GM13976 (cell line): ENCODE data around the gene SLC39A11.

Experiments used
- DNase-seq: peaks from one replicate; pipeline ENCODE4 v3.0.0; 2012; ENCODE audit warnings: low spot score
- in situ Hi-C: fragments of 300-500 bp; cut with MboI; formaldehyde crosslinking; loops from one replicate; pipeline ENCODE4 v1.12.0; 2022; ENCODE audit warnings: low sequenced_read_pairs, mixed read lengths, inconsistent platforms; ENCODE audit not compliant: unreplicated experiment
- TF ChIP-seq, protein P1 (sequence below): IDR thresholded peaks from 2 replicates; pipeline ENCODE4 v1.5.1; 2012; ENCODE audit warnings: borderline replicate concordance, mild to moderate bottlenecking; ENCODE audit not compliant: insufficient read depth; ENCODE audit errors: extremely low read depth, missing control alignments, control extremely low read depth

The SLC39A11 gene

DNA sequence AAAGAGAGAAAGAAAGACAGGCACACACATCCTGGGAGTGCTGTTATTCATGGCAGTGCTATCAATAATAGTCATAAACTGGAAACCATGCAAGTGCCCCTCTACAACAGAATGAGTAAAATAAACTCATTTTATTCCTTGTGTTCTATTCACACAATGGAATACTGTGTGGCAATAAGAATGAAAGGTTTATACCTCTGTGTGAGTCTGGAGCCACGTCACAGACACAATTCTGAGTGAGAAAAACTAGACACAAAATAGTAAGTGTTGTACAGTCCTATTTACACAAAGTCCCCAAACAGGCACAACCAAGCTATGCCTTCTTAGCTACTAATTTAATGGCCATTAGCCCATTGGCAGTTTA lies 429.7 kb downstream of the SLC39A11 start:
- TF ChIP-seq, protein P1, sequence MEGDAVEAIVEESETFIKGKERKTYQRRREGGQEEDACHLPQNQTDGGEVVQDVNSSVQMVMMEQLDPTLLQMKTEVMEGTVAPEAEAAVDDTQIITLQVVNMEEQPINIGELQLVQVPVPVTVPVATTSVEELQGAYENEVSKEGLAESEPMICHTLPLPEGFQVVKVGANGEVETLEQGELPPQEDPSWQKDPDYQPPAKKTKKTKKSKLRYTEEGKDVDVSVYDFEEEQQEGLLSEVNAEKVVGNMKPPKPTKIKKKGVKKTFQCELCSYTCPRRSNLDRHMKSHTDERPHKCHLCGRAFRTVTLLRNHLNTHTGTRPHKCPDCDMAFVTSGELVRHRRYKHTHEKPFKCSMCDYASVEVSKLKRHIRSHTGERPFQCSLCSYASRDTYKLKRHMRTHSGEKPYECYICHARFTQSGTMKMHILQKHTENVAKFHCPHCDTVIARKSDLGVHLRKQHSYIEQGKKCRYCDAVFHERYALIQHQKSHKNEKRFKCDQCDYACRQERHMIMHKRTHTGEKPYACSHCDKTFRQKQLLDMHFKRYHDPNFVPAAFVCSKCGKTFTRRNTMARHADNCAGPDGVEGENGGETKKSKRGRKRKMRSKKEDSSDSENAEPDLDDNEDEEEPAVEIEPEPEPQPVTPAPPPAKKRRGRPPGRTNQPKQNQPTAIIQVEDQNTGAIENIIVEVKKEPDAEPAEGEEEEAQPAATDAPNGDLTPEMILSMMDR: no peak
- no peak for DNase-seq
- in situ Hi-C loops: no loop called here

DNA sequence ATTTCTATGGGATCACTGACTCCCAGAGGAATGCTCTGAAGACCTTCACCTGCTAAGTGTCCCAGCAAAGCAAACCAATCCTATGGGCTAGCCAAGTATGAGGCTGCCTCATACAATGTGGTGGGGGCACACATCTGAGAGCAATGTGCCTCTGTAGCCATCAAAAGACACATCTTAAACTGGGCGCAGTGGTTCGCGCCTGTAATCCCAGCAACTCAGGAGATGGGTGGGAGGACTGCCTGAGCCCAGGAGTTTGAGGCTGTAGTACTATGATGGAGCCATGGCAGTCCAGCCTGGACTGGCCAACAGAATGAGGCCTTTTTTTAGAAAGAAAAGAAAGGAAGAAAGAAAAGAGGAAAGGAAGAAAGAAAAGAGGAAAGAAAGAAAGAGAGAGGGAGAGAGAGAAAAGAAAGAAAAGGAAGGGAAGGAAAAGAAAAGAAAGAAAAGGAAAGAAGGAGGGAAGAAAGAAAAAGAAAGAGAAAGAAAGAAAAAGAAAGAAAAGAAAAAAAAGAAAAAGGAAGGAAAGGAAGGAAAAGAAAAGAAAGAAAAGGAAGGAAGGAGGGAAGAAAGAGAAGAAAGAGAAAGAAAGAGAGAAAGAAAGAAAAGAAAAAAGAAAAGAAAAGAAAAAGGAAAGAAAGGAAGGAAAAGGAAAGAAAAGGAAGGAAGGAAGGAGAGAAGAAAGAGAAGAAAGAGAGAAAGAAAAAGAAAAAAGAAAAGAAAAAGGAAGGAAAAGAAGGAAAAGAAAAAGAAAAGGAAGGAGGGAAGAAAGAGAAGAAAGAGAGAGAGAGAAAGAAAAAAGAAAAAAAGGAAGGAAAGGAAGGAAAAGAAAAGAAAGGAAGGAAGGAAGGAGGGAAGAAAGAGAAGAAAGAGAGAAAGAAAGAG lies 430.3 kb downstream of the SLC39A11 start:
- TF ChIP-seq, protein P1: no peak
- no peak for DNase-seq
- in situ Hi-C loops: no loop called here

DNA sequence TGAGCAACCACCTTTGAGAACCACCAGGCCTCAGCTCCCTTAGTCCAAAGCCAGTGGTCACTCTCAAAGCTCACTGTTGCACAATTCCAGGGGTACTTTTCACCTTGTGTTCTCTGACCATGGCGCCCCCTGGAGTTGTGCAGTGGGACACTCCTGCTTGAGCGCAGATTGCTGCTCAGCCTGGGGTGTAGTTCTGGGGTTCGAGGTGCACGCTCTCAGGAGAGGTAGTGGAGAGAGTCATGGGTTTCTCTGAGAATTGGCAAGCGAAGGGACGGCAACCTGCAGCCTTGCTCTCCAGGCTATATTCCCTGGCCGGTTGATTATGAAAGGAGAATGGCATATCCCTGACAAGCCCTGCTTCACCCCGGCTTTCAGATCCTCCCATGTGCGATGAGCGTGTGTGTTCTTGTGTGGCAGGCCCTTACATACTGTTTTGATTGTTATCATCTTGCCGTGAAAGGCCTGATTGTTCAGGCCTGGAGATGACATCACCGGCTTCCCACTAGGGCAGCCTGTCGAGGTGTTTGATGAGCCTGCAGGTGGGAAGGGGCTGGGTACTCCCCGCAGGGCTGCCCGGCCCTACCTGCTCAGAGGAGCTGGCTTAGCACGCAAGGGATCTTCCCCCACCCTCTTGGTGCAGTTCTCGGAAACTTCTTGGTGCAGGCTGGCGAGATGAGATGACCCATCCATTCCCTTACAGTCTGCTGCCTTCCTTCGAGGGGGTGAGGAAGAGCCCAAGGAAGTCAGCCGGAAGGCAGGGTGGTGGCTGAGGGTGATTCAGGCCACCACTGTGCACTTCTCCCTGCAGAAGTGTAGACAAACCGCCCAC lies 431.2 kb downstream of the SLC39A11 start:
- TF ChIP-seq, protein P1: no peak
- DNase-seq: no peak
- in situ Hi-C loops: no loop called here

DNA sequence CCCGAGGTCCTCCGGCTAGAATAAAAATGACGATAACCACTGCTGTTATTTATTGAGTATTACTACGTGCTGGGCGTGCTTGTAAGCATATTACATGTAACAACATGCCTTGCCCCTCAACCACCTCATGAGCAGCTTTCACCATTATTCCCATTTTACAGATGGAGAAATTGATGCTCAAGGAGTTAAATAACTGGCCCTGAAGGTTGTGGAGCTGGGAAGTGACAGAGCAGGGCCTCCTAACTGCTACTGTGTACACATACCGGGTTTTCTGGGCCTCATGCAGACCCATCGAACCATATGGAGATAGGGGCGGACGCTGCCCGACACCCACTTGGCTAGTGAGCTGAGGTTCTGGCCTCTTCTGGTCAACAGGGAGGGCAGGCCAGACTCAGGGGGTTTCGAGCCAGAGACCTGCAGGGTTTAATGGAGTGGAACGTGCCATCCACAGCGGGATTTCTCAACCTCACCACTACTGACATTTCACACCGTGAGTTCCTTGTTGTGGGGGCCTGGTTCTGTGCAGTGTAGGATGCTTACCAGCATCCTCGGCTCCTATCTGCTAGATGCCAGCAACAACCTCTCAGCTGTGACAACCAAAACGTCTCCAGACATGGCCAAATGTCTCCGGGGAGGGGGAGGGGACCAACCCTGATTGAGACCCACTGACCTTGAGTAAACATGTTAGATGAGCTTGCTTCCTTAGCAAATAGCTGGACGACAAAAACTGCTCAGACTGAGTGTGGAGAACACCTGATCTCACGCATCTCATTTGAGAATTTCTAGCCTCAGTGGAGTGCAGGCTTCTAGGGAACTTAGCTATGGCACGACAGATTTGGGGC lies 432.0 kb downstream of the SLC39A11 start:
- TF ChIP-seq, protein P1: no peak
- in situ Hi-C loops: no loop called here
- DNase-seq: no peak

DNA sequence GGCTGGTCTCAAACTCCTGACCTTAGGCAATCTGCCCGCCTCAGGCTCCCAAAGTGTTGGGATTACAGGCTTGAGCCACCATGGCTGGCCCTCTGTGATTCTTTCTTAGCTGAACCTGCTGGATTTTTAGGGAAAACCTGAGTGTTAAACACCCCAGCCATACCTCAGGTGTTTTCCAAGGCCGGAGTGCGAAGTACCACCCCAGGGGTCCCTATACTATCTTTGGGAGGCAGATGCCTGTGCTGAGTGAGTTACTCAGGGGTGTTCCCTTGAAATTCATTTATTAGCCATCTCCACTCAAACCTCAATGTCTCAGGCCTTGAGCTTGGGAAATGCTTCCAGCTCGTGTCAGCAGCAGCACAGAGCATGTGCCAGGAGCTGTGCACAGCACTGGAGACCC lies 432.7 kb downstream of the SLC39A11 start:
- TF ChIP-seq, protein P1: no peak
- in situ Hi-C loops: no loop called here

DNA sequence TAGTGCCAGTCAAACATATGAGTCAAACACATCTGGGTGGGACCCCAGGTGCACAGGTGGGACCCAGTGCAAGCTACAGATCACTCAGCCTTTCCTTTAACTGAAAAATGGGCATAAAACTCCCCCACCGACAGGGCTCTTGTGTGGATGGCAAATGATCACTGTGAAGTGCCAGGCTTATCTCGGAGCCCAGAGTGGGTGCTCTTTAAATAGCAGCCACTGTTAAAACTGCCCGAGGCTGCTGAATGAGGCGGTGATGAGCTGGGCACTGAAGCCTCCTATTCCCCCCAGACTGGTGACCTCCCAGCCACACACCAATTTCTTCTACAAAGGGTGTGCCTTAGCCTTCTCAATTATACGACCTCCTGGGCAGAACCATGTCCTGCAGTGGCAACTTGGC lies 433.8 kb downstream of the SLC39A11 start:
- TF ChIP-seq, protein P1: no peak
- no peak for DNase-seq
- in situ Hi-C loops: no loop called here

More for the DNA sequence above, 432.7 kb downstream of the SLC39A11 start:
- no peak for DNase-seq
